HCT116 (cell line): Measurements from ENCODE around the gene SYNDIG1.

Experiments used
- ATF3 ChIP-seq: IDR thresholded peaks from 2 replicates; pipeline ENCODE4 v1.6.1; 2012
- CTCF ChIP-seq, 3 experiments: fragments of 200-600 bp in 1 of 3; sonication (generic) in 1 of 3; IDR thresholded peaks in 2 of 3; conservative IDR thresholded peaks in 1 of 3; 2 replicates each; pipeline ENCODE4 v1.5.1; 2012 to 2017; ENCODE audit warnings: low read depth in 2 of 3, low read length in 2 of 3, antibody characterized with exemption in 1 of 3, borderline replicate concordance in 1 of 3, control low read depth in 1 of 3, mild to moderate bottlenecking in 1 of 3, mixed read lengths in 1 of 3, mixed run types in 1 of 3, moderate library complexity in 1 of 3; ENCODE audit not compliant: insufficient read depth in 1 of 3
- EZH2 ChIP-seq: fragments of 200-600 bp; sonication (generic); IDR thresholded peaks from 2 replicates; pipeline ENCODE4 v1.6.1; 2017; ENCODE audit warnings: antibody characterized with exemption, mixed run types
- POLR2A ChIP-seq: IDR thresholded peaks from 2 replicates; pipeline ENCODE4 v1.7.0; 2011; ENCODE audit warnings: borderline replicate concordance; ENCODE audit not compliant: insufficient read depth, insufficient read length; ENCODE audit errors: extremely low read depth
- REST ChIP-seq: IDR thresholded peaks from 2 replicates; pipeline ENCODE4 v1.6.1; 2012; ENCODE audit warnings: low read depth
- SIN3A ChIP-seq: IDR thresholded peaks from 2 replicates; pipeline ENCODE4 v1.6.1; 2012; ENCODE audit warnings: low read depth
- SP1 ChIP-seq: IDR thresholded peaks from 2 replicates; pipeline ENCODE4 v1.6.1; 2012; ENCODE audit warnings: low read depth
- ZNF274 ChIP-seq: fragments of 200-500 bp; sonication (Bioruptor generic); IDR thresholded peaks from 2 replicates; pipeline ENCODE4 v1.6.1; 2014; ENCODE audit warnings: mild to moderate bottlenecking, low read depth, low read length, inconsistent platforms

GRCh38 chr20:24664266-24664986 lies 195.0 kb downstream of the SYNDIG1 start:
- TF ChIP-seq EZH2 (no peak), REST (no peak), ATF3 (no peak), POLR2A (no peak), SP1 (no peak), SIN3A (no peak), ZNF274 (no peak), CTCF (IDR thresholded peaks at IDR 0.05 in 2 of 3, conservative IDR thresholded peaks at IDR 0.05 in 1 of 3; ENCODE audit: borderline replicate concordance in 1 of 3, insufficient read depth in 1 of 3, low read depth in 2 of 3, low read length in 2 of 3) (no peak)
